ENCODE data around the gene PFKL. TPM values are rescaled to one million over a fixed set of nuclear protein-coding genes. Genes with fewer than 3 reads are reported as not detected.
A peak's percentile ranks its signal among the peaks of the same experiment; 100 is the strongest.

PFKL gene
- total RNA-seq, 1 donor from 2014 or later, result 125 TPM

DNA sequence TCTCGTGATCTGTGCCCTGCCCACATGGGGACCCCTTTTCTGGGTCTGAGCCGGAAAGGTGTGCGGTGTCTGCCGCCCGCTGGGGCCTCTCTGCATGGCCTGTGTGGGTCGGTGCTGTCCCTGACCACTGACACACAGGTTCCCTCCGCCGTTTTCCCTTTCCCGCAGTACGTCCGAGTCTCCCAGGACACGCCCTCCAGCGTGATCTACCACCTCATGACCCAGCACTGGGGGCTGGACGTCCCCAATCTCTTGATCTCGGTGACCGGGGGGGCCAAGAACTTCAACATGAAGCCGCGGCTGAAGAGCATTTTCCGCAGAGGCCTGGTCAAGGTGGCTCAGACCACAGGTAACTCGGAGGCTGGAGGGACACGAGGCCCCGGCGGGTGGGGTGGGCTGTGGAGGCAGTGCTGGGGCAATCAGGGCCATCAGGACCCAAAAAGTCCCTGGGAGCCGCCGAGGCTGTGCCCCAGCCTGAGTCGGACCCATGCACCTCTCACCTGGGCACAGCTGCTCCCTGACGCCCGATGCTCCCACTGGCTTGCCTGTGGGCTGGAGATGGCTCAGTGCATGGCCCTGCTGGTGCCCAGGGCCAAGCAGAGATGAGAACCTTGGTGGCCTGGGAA is 66.8 kb downstream of the PFKL start:
- no peak overlapping the region for H3K4me3 ChIP-seq (ENCODE audit: low read depth, low read length)
- DNase-seq (ENCODE audit: low read depth), result no peak
- TF ChIP-seq CTCF (conservative IDR thresholded peaks at IDR 0.05; ENCODE audit: low read depth, low read length), result no peak

DNA sequence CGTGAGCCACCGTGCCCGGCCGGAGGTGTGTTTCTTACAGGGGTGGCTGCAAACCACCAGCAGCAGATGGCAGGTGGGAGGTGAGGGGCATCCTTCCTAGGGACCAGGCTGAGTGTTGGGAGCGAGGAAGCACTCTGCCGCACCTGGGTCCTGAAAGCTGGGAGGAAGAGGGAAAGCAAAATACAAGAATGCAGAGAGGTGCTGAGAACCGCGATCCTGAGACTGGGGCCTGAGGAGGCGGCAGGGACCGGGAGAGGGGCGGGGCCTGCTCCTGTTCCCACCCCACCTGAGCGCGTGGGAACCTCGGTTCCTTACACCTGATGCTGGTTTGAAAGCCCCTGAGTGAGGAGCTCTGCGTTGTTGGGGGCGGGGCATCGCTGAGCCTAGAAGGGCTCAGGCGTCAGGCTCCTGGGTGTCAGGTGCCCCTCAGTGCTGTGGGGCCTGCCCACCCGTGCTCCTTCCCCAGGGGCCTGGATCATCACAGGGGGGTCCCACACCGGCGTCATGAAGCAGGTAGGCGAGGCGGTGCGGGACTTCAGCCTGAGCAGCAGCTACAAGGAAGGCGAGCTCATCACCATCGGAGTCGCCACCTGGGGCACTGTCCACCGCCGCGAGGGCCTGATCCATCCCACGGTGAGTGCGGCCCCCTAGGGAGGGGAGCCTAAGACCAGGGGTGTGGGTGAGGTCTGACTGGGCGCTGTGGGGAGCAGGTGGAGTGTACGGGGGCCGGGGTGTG is 69.0 kb downstream of the PFKL start:
- no peak overlapping the region for H3K4me3 ChIP-seq (ENCODE audit: low read depth, low read length)
- TF ChIP-seq CTCF (conservative IDR thresholded peaks at IDR 0.05; ENCODE audit: low read depth, low read length), result no peak
- no peak for DNase-seq (ENCODE audit: low read depth)

GRCh38 chr21:44370027-44370735 is 70.3 kb downstream of the PFKL start:
- H3K4me3 ChIP-seq (ENCODE audit: low read depth, low read length), result peak overlapping the region; percentile 21
- TF ChIP-seq CTCF (conservative IDR thresholded peaks at IDR 0.05; ENCODE audit: low read depth, low read length), result no peak

DNA sequence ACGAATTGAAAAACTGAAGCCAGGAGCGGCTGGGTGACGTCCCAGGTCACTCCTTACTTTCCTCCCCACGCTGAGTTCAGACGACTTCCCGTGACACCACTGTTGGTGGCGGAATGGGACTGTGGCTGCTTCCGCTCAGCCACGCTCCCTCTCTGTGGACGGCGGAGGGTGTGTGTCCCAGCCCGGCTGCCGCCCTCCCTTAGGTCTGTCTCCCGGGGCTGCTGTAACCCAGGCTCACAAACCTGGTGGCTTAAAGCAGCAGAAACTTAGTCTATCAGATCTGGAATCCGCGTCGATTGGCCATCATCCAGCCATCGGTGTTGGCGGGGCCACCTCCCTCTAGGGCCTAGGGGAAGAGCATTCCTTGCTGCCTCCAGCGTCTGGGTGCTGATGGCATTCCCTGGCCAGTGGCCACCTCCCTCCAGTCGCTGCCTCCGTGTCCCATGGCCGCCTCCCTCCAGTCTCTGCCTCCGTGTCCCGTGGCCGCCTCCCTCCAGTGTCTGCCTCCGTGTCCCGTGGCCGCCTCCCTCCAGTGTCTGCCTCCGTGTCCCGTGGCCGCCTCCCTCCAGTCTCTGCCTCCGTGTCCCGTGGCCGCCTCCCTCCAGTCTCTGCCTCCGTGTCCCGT is 71.0 kb downstream of the PFKL start:
- TF ChIP-seq CTCF (conservative IDR thresholded peaks at IDR 0.05; ENCODE audit: low read depth, low read length), result no peak
- H3K4me3 ChIP-seq (ENCODE audit: low read depth, low read length), result no peak overlapping the region
- no peak for DNase-seq (ENCODE audit: low read depth)

More at GRCh38 chr21:44370027-44370735, 70.3 kb downstream of the PFKL start:
- DNase-seq (ENCODE audit: low read depth), result peak; percentile 27

GRCh38 chr21:44371596-44371995 is 71.7 kb downstream of the PFKL start:
- no peak for DNase-seq (ENCODE audit: low read depth)
- TF ChIP-seq CTCF (conservative IDR thresholded peaks at IDR 0.05; ENCODE audit: low read depth, low read length), result no peak

GRCh38 chr21:44372616-44373015 is 72.8 kb downstream of the PFKL start:
- no peak for TF ChIP-seq CTCF (conservative IDR thresholded peaks at IDR 0.05; ENCODE audit: low read depth, low read length)

More at GRCh38 chr21:44371596-44371995, 71.7 kb downstream of the PFKL start:
- no peak overlapping the region for H3K4me3 ChIP-seq (ENCODE audit: low read depth, low read length)

More at GRCh38 chr21:44372616-44373015, 72.8 kb downstream of the PFKL start:
- H3K4me3 ChIP-seq (ENCODE audit: low read depth, low read length), result no peak overlapping the region
- DNase-seq (ENCODE audit: low read depth), result no peak
